Anterior cingulate cortex (tissue), 58 donors: Measurements from ENCODE around the gene PPM1J.

Experiments
- DNase-seq, 58 donors: peaks; one replicate each; lab custom pipeline; 2025; lab: John Stamatoyannopoulos, UW

PPM1J gene

DNA sequence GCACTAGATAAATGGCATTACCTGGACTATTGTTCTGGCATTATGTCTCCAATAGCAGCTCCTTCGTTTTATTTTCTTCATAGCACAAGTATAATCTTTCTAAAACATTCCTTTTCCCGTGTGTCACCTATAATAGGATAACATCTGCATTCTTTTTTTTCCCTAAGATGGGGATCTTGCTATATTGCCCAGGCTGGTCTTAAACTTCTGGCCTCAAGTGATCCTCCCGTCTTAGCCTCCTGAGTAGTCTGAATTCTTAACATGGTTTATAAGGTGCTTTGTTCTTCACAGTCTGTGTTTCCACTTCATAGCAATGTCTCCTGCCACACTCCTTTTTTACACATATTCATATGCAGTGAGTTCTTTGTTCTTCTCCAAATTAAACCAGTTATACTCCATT, 49.3 kb downstream of the PPM1J start:
- no peak for DNase-seq
